KG1 (cell line): ENCODE data around the gene HOATZ.
A peak's percentile ranks its signal among the peaks of the same experiment; 100 is the strongest.

Source experiments
- DNase-seq: peaks from one replicate; lab custom pipeline; 2025; lab: John Stamatoyannopoulos, UW

HOATZ gene

GRCh38 chr11:111514216-111515031, at the start of gene HOATZ:
Gene HOATZ (plus strand): TSS chr11:111514778. CDS start chr11:111514785, 7 bp downstream.
- no peak for DNase-seq

- no peak for DNase-seq
Measured at GRCh38 chr11:111465400-111465799, 49.2 kb upstream of the HOATZ start.

- no peak for DNase-seq
Measured at GRCh38 chr11:111466615-111467014, 48.0 kb upstream of the HOATZ start.

GRCh38 chr11:111469200-111469599, 45.4 kb upstream of the HOATZ start:
- no peak for DNase-seq

GRCh38 chr11:111472228-111472627, 42.4 kb upstream of the HOATZ start:
- DNase-seq, result no peak

- no peak for DNase-seq
Measured at GRCh38 chr11:111474432-111474831, 40.1 kb upstream of the HOATZ start.

- no peak for DNase-seq
Measured at GRCh38 chr11:111476366-111476765, 38.2 kb upstream of the HOATZ start.

GRCh38 chr11:111476956-111477355, 37.6 kb upstream of the HOATZ start:
- DNase-seq, result no peak

GRCh38 chr11:111477898-111478297, 36.7 kb upstream of the HOATZ start:
- DNase-seq, result no peak

GRCh38 chr11:111479666-111480065, 34.9 kb upstream of the HOATZ start:
- no peak for DNase-seq

GRCh38 chr11:111483431-111483830, 31.1 kb upstream of the HOATZ start:
- no peak for DNase-seq

GRCh38 chr11:111490496-111490895, 24.1 kb upstream of the HOATZ start:
- DNase-seq, result no peak

- DNase-seq, result no peak
Measured at GRCh38 chr11:111494040-111494439, 20.5 kb upstream of the HOATZ start.

GRCh38 chr11:111499483-111499882, 15.1 kb upstream of the HOATZ start:
- DNase-seq, result no peak

GRCh38 chr11:111500481-111500880, 14.1 kb upstream of the HOATZ start:
- no peak for DNase-seq

- no peak for DNase-seq
Measured at GRCh38 chr11:111502611-111503010, 12.0 kb upstream of the HOATZ start.

- no peak for DNase-seq
Measured at GRCh38 chr11:111510311-111510710, 4.3 kb upstream of the HOATZ start.

GRCh38 chr11:111512296-111513239, 2.0 kb upstream of the HOATZ start, which contains the start of gene BTG4:
Gene BTG4 (minus strand): TSS chr11:111512386. CDS start chr11:111498776, 13,610 bp downstream.
- DNase-seq, result peak; percentile 24

GRCh38 chr11:111513240-111513605, 1.4 kb upstream of the HOATZ start:
- DNase-seq, result no peak

- no peak for DNase-seq
Measured at GRCh38 chr11:111515591-111515990, 1.0 kb downstream of the HOATZ start.

- no peak for DNase-seq
Measured at GRCh38 chr11:111518668-111519067, 4.1 kb downstream of the HOATZ start.

- DNase-seq, result no peak
Measured at GRCh38 chr11:111520560-111520959, 6.0 kb downstream of the HOATZ start.

GRCh38 chr11:111521135-111521534, 6.6 kb downstream of the HOATZ start:
- DNase-seq, result no peak
